ENCODE measurements around the gene VEGFB.

DNA sequence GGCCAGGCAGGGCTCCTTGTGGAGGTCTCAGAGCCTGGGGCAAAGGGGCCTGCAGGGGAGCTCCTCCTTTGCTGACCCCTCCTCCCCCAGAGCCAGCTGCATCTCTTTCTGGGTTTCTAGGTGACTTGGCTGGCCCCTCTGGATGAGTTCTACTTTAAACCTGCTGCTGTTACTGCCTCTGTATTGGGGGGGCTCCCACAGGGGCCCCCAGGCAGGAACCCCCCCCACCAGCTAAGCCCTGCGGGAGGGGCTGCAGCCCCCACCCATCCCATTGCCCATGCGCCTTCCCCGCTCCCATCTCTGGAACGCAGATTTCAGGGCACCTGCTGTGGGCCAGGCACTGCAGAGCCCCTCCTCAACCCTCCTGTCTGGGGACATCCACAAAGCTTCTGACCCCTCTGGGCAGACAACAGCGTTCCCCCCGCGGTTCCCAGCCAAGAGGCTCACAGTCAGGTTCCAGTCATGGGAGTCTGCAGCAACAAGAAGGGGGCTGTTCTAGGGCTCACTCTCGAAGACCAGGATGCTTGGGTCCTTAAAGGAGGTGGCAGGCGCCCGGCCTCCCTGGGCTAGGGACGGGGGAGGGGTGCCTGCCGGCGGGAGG is 16.1 kb downstream of the VEGFB start:
- TF ChIP-seq, protein P1, sequence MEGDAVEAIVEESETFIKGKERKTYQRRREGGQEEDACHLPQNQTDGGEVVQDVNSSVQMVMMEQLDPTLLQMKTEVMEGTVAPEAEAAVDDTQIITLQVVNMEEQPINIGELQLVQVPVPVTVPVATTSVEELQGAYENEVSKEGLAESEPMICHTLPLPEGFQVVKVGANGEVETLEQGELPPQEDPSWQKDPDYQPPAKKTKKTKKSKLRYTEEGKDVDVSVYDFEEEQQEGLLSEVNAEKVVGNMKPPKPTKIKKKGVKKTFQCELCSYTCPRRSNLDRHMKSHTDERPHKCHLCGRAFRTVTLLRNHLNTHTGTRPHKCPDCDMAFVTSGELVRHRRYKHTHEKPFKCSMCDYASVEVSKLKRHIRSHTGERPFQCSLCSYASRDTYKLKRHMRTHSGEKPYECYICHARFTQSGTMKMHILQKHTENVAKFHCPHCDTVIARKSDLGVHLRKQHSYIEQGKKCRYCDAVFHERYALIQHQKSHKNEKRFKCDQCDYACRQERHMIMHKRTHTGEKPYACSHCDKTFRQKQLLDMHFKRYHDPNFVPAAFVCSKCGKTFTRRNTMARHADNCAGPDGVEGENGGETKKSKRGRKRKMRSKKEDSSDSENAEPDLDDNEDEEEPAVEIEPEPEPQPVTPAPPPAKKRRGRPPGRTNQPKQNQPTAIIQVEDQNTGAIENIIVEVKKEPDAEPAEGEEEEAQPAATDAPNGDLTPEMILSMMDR (conservative IDR thresholded peaks at IDR 0.05) = no peak
- no peak for TF ChIP-seq ZFX (IDR thresholded peaks at IDR 0.05)

Data from C4-2B (cell line).